Activated naive CD4-positive, alpha-beta T cell treated with anti-CD3 and anti-CD28 coated beads, Interleukin-2, amount 10 ng/mL, durations not matched to agents 7 days and 5 days (primary cell): ENCODE data around the gene RPTOR.

Experiments
- CTCF ChIA-PET: fragments of 350-600 bp; sonication (Branson Sonifier 250); formaldehyde crosslinking; loops from one replicate; lab custom pipeline; 2021; ENCODE audit warnings: antibody characterized with exemption; lab: Charles Lee
- DNase-seq: peaks from one replicate; pipeline ENCODE4 v3.0.0-alpha.2; 2020
- H3K27ac Mint-ChIP-seq: one replicate; pipeline ENCODE4 v1.8.0; 2021; ENCODE audit warnings: mild to moderate bottlenecking, moderate library complexity, mixed read lengths
- H3K27me3 Mint-ChIP-seq: one replicate; pipeline ENCODE4 v1.8.0; 2021; ENCODE audit warnings: mild to moderate bottlenecking, mixed read lengths
- H3K36me3 Mint-ChIP-seq: one replicate; pipeline ENCODE4 v1.8.0; 2021; ENCODE audit warnings: mixed read lengths
- H3K4me1 Mint-ChIP-seq: one replicate; pipeline ENCODE4 v1.8.0; 2021; ENCODE audit warnings: mixed read lengths
- H3K4me3 Mint-ChIP-seq: one replicate; pipeline ENCODE4 v1.8.0; 2021; ENCODE audit warnings: mild to moderate bottlenecking, moderate library complexity, mixed read lengths
- H3K9me3 Mint-ChIP-seq: one replicate; pipeline ENCODE4 v1.8.0; 2021; ENCODE audit warnings: mixed read lengths

Gene RPTOR

DNA sequence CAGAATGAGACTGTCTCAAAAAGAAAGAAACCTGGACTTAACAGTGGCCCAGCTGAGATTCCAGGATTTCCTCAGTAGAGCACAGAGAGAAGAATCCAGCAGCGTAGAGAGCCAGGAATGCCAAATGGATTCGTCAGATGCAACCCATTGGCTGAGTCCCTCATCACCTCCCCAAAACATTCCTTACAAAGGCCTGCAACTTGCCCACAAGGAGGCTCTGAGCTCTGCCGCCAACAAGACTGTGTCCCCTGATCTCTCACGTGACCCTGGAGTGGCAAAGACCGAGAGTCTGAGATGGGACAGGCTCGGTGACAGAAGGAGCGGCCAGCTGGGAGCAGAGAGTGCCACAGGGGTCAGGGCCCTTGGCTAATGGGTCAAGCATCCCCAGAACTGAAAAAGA, 440.1 kb downstream of the RPTOR start:
- CTCF ChIA-PET, result interaction anchor here (0.8 kb wide), 1 partner anchor 559 kb away, joined by 3 read pairs; no protein-coding TSS in a partner anchor
- no peaks in the 10 kb centered on the region for H3K9me3 Mint-ChIP-seq
- DNase-seq, result no peak
- H3K27ac Mint-ChIP-seq, result no peak overlapping the region
- no peak overlapping the region for H3K4me3 Mint-ChIP-seq
- H3K4me1 Mint-ChIP-seq, result peaks cover 18% of the 10 kb centered on the region
- H3K36me3 Mint-ChIP-seq, result no peaks in the 10 kb centered on the region
- peaks cover 73% of the 10 kb centered on the region for H3K27me3 Mint-ChIP-seq

GRCh38 chr17:80986046-80986445, 441.4 kb downstream of the RPTOR start:
- H3K4me3 Mint-ChIP-seq, result no peak overlapping the region
- H3K36me3 Mint-ChIP-seq, result no peaks in the 10 kb centered on the region
- DNase-seq, result no peak
- peaks cover 18% of the 10 kb centered on the region for H3K4me1 Mint-ChIP-seq
- H3K27me3 Mint-ChIP-seq, result peaks cover 74% of the 10 kb centered on the region
- CTCF ChIA-PET, result interaction anchor here (1.2 kb wide), 1 partner anchor 112 kb away, joined by 4 read pairs; no protein-coding TSS in a partner anchor
- no peak overlapping the region for H3K27ac Mint-ChIP-seq
- H3K9me3 Mint-ChIP-seq, result no peaks in the 10 kb centered on the region

DNA sequence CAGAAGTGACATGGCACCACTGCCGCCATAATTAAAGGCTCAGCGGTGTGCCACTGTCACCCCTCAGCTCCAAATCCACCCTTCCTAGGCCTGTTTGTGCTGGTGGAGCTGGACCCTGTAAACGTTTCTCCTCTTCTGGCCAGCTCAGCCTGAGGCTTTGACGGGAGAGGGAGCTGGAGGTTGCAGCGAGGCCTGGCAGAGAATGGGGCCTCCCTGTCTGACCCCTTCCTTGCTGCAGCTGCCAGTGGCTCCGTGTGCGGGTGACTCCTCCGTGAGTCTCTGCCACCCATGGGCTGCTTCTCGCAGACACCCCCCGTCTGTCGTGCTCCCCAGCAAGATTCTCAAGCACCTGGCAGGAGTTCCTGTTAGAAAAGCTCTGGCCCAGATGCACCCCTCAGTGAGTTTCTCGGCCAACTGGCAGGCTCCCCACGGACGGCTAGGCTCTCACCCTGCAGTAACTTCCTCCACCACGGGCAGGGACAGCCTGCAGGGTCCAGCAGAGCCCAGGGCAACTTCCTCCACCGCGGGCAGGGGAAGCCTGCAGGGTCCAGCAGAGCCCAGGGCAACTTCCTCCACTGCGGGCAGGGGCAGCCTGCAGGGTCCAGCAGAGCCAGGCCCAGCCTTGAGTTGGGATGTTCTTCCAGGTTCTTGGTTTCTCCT, 442.3 kb downstream of the RPTOR start:
- no peak overlapping the region for H3K27ac Mint-ChIP-seq
- H3K27me3 Mint-ChIP-seq, result peaks cover 71% of the 10 kb centered on the region
- H3K36me3 Mint-ChIP-seq, result no peaks in the 10 kb centered on the region
- CTCF ChIA-PET, result interaction anchor here (0.8 to 1.2 kb wide), 2 partner anchors 111 to 154 kb away, joined by 3 to 4 read pairs; no protein-coding TSS in a partner anchor
- H3K9me3 Mint-ChIP-seq, result no peaks in the 10 kb centered on the region
- no peak overlapping the region for H3K4me3 Mint-ChIP-seq
- peaks cover 20% of the 10 kb centered on the region for H3K4me1 Mint-ChIP-seq
- no peak for DNase-seq

GRCh38 chr17:80987941-80988461, 443.4 kb downstream of the RPTOR start:
- Mint-ChIP-seq H3K4me3 (no peak overlapping the region), H3K9me3 (no peaks in the 10 kb centered on the region), H3K36me3 (peaks cover 3% of the 10 kb centered on the region), H3K27ac (no peak overlapping the region), H3K27me3 (peaks cover 60% of the 10 kb centered on the region), H3K4me1 (peaks cover 25% of the 10 kb centered on the region)
- DNase-seq, result no peak
- CTCF ChIA-PET, result interaction anchor here (2.2 kb wide), 1 partner anchor 115 kb away, joined by 17 read pairs; no protein-coding TSS in a partner anchor

DNA sequence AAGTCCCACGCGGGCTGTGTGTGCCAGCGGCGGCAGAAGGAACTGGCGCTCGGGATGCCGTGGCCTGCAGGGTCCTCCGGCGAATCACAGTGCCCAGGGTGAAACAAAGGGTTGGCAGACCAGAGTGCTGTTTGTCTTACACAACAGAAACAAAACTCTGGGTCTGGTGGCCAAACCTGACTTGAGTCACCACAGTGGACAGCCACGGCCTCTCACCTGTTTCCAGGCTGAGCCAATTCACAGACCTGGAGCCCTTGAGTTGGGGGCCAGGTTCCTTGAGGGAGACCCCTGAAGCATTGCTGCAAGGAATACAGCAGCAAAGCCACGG, 444.9 kb downstream of the RPTOR start:
- H3K36me3 Mint-ChIP-seq, result peaks cover 7% of the 10 kb centered on the region
- no peak overlapping the region for H3K27ac Mint-ChIP-seq
- H3K4me1 Mint-ChIP-seq, result peaks cover 34% of the 10 kb centered on the region
- no peak for DNase-seq
- H3K4me3 Mint-ChIP-seq, result peak overlapping the region; percentile 74
- CTCF ChIA-PET, result interaction anchor here (0.7 to 2.2 kb wide), 4 partner anchors 39 to 113 kb away, joined by 3 to 17 read pairs (median 4); no protein-coding TSS in a partner anchor
- H3K27me3 Mint-ChIP-seq, result peaks cover 52% of the 10 kb centered on the region
- H3K9me3 Mint-ChIP-seq, result no peaks in the 10 kb centered on the region

DNA sequence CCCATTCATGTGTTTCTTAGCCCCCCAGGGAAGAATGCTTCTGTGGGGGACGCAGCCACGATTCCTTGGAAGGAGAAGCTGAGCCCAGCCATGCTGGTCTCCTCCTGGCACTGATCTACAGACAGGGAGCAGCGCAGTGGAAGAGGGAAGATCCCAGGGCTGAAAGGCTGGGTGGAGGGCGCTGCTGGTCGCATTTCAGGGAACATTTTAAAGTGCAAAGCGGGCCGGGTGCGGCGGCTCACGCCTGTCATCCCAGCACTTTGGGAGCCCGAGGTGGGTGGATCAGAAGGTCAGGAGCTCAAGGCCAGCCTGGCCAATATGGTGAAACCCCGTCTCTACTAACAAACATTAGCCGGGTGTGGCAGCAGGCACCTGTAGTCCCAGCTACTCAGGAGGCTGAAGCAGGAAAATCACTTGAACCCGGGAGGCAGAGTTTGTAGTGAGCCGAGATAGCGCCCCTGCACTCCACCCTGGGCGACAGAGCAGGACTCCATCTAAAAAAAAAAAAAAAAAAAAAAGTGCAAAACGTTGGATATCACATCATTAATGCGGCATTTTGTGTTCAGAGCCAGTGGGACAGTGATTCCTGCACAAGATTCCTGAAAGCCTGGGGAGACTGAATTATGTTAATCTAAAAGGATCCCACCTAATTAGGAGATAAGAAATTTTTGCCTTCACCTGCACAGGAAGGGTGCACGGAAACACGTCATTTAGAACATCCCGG, 446.4 kb downstream of the RPTOR start:
- DNase-seq, result no peak
- peak overlapping the region; percentile 74 for H3K4me3 Mint-ChIP-seq
- CTCF ChIA-PET, result interaction anchor here (0.6 to 1.6 kb wide), 2 partner anchors 27 to 509 kb away, joined by 3 read pairs; no protein-coding TSS in a partner anchor

GRCh38 chr17:80991645-80992076, 447.0 kb downstream of the RPTOR start, which contains the start of gene CHMP6:
TSS of gene CHMP6 (plus strand) at chr17:80991841. CDS start at chr17:80991919, 78 bp downstream.
- Mint-ChIP-seq H3K9me3 (no peaks in the 10 kb centered on the region), H3K27ac (peak within 1 kb of the TSS; percentile 85), H3K36me3 (peaks cover 19% of the 10 kb centered on the region), H3K4me1 (peaks cover 34% of the 10 kb centered on the region), H3K27me3 (peaks cover 43% of the 10 kb centered on the region), H3K4me3 (peak within 1 kb of the TSS; percentile 74)
- peak; percentile 79 for DNase-seq
- CTCF ChIA-PET, result interaction anchor here (1.6 kb wide), 1 partner anchor 26 kb away, joined by 3 read pairs; no protein-coding TSS in a partner anchor

More for the DNA sequence above, 446.4 kb downstream of the RPTOR start:
- Mint-ChIP-seq H3K36me3 (peaks cover 17% of the 10 kb centered on the region), H3K27ac (peak overlapping the region; percentile 85), H3K4me1 (peaks cover 34% of the 10 kb centered on the region), H3K27me3 (peaks cover 45% of the 10 kb centered on the region), H3K9me3 (no peaks in the 10 kb centered on the region)

DNA sequence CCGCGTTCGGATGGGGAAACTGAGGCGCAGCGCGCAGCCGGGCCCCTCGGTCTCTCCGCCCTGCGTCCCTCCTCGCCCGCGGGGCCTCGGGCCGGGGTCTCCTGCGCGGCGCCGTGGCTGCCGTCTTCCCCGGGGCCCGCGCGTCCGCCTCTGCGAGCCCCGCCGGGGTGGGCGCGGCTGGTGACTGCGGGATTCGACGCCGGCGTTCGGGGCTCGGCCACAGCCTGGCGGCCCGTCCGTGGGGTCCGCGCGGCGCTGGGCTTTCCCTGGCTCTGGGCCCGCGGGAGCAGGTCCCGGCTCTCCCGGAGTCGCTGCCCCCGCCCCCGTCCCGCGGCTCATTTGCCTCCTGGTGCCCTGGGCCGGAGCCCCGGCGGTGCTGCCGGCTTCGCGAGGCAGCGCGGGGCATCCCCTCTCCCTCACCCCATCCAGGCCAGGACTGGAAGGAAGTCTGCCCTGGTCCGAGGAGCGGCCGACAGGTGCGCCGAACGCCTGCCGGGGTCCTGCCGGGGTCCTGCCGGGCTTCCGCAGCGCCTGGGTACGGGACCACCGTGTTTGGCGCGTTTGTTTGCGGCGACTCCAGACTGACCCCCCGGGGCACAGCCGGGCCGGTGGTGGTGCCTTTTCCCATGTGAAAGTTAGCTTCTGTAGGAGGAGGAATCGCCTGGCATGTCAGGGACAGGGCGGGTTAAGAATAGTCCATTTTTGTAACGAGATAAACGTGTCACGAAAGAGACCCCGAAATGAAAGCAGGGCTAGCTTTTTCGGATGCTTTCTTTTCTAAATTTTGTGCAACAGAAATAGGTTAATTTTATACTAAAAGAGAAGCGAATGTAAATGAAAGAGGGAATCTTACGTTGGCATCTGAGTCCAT, 447.7 kb downstream of the RPTOR start:
- peak; percentile 43 for DNase-seq
- Mint-ChIP-seq H3K36me3 (peaks cover 19% of the 10 kb centered on the region), H3K9me3 (no peaks in the 10 kb centered on the region), H3K4me1 (peaks cover 34% of the 10 kb centered on the region), H3K27ac (peak overlapping the region; percentile 42), H3K4me3 (peak overlapping the region; percentile 72), H3K27me3 (peaks cover 37% of the 10 kb centered on the region)
- CTCF ChIA-PET, result interaction anchor here (1.2 kb wide), 1 partner anchor 12 kb away, joined by 3 read pairs; no protein-coding TSS in a partner anchor

- Mint-ChIP-seq H3K9me3 (no peaks in the 10 kb centered on the region), H3K27ac (peak overlapping the region; percentile 42), H3K4me3 (peak overlapping the region; percentile 72), H3K27me3 (peaks cover 29% of the 10 kb centered on the region), H3K36me3 (peaks cover 19% of the 10 kb centered on the region), H3K4me1 (peaks cover 34% of the 10 kb centered on the region)
- CTCF ChIA-PET, result interaction anchor here (1.2 kb wide), 1 partner anchor 12 kb away, joined by 3 read pairs; no protein-coding TSS in a partner anchor
- DNase-seq, result no peak
These were observed 448.4 kb downstream of the RPTOR start for GRCh38 chr17:80992948-80993624.

DNA sequence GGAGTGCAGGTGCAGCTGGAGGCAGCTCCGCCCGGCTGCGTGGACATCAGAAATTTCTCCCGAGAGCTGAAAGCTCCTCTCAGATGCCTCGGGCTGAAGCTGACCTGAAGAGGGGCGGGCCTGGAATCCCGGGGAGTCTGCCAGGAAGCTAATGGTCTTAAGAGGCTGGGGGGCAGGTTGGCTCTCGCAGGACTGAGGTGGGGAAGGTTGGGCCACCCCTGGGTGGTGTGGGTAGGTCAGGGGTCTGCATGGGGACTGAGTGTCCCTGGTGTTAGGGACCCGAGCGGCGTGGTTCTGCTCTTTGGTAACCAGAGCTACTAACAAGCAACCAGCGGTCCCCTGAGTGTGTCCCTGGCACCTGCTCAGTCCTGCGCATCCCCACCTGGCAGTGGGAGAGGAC, 450.5 kb downstream of the RPTOR start:
- Mint-ChIP-seq H3K4me3 (no peak overlapping the region), H3K36me3 (peaks cover 25% of the 10 kb centered on the region), H3K4me1 (peaks cover 21% of the 10 kb centered on the region), H3K9me3 (no peaks in the 10 kb centered on the region), H3K27ac (no peak overlapping the region), H3K27me3 (peaks cover 11% of the 10 kb centered on the region)
- DNase-seq, result no peak
- CTCF ChIA-PET, result no interaction called here

DNA sequence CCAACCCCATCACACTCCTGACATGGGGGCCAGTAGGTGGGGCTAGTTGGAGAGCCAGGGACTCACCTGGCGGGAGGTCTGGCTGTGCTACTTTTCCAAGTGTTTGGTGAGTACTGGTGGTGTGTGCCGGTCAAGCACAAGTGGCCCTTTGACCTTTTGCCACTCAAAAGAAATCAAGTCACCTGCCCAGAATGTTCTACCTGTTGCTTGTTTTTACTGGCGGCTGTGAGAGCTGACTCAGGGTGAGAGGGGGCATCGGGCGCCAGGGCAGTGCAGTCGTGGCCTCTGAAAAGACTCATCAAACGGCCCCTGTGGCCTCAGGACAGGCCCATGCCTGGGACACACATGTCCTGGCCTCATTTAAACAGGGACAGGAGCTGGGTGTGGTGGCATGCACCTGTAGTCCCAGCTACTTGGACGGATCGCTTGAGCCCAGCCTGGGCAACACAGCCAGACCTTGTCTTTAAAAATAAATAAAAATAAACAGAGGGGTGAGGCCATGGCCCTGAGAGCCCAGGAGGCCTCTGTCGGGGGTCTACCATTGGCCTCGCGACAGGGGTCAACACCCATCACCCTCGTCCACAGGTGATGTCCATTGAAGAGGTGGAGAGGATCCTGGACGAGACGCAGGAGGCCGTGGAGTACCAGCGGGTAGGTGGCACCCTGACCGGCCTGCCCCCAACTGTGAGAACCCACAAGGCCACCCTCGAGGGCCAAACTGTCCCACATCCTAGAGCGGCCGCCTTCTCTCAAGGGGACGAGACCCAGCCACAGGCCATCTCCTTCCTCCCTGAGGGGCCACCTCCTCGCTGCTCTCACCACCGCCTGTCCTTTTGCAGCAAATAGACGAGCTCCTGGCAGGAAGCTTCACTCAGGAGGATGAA, 452.0 kb downstream of the RPTOR start:
- H3K9me3 Mint-ChIP-seq, result no peaks in the 10 kb centered on the region
- no peak overlapping the region for H3K27ac Mint-ChIP-seq
- H3K36me3 Mint-ChIP-seq, result peaks cover 25% of the 10 kb centered on the region
- peaks cover 9% of the 10 kb centered on the region for H3K27me3 Mint-ChIP-seq
- CTCF ChIA-PET, result no interaction called here
- H3K4me3 Mint-ChIP-seq, result no peak overlapping the region
- peaks cover 14% of the 10 kb centered on the region for H3K4me1 Mint-ChIP-seq
- DNase-seq, result no peak

- Mint-ChIP-seq H3K27ac (no peak overlapping the region), H3K27me3 (peaks cover 18% of the 10 kb centered on the region), H3K4me1 (peaks cover 13% of the 10 kb centered on the region), H3K9me3 (no peaks in the 10 kb centered on the region), H3K4me3 (no peak overlapping the region), H3K36me3 (peaks cover 25% of the 10 kb centered on the region)
- CTCF ChIA-PET, result no interaction called here
- no peak for DNase-seq
These were observed 452.9 kb downstream of the RPTOR start for GRCh38 chr17:80997424-80998117.
